A549 treated with Mapracorat at 1 μM for 4 hours (cell line): ENCODE data around the gene ZNF185. TPM values are rescaled to one million over a fixed set of nuclear protein-coding genes. Genes with fewer than 3 reads are reported as not detected.

Experiments
- total RNA-seq: library from RNA; stranded (reverse); fragments of 200-300 nt; extraction: Qiagen RNA extraction; gene quantifications from 5 replicates; pipeline ENCODE4 v1.2.3, GENCODE V29; 2022

The ZNF185 gene
- total RNA-seq = 6.9 to 8.3 TPM (median 7.4 TPM) in 5 replicates

DNA sequence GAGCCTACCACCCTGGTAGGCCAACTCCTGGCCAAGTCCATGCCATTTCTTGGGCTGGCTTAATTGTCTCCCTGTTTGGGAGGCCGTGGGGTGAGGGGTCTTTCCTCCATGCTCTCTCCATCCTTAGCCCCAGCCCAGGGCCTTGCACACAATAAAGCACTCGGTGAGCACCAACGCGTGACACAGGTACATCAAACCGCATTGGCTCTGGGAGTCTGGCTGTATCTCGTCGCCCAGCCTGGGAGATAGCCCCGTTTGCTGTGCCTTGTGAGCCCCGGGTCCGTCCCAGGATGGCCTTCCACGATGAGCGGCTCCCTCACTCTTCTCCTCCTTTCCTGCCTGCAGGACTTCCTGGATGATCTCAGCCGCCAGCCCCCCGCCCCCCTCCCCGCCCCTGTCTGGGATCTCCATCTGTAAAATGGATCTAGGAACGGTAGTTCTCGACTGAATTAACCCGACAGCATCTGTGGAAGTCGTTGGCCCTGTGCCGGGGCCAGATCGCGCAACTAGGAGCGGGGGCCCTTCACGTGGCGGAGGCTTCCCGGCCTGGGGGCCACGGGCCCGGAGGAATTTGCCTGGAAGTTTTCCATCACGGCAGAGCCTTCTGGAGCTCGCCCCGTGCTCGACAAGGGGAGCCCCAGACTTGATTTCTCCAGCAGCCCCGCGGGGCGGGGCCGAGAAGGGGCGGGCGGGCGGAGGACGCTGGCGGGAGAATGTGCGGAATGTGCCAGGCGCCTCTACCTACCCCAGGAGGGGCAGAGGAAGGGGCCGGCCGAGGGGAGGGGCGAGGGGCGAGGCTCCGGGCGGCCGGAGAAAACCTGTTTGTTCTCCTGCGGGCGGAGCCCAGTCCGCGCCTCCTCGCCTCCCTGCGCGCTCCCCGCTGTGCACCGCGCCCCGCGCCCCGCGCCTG, at the start of gene ZNF185:
TSS of gene ZNF185 (plus strand) at position 846 of the 910 bp plus-strand sequence. CDS start 16,423 bp downstream, outside the sequence.

Other genes with a start within 250 kb of the ZNF185 start
- gene MAGEA3, start 199.3 kb upstream of the ZNF185 start, total RNA-seq = 2.8 to 4.1 TPM (median 3.2 TPM) in 5 replicates
- not detected in 5 replicates for gene CSAG2, start 188.8 kb upstream of the ZNF185 start, total RNA-seq
- 0.19 TPM in 1 of 5 replicates, not detected in the others for gene MAGEA2B, start 183.4 kb upstream of the ZNF185 start, total RNA-seq
- 0.26 to 0.92 TPM (median 0.43 TPM) in 4 of 5 replicates, not detected in the other for gene CSAG1, start 164.3 kb upstream of the ZNF185 start, total RNA-seq
- gene MAGEA12, start 164.3 kb upstream of the ZNF185 start, total RNA-seq = 0.11 to 0.26 TPM (median 0.15 TPM) in 5 replicates
- 0.12 to 0.27 TPM in 2 of 5 replicates, not detected in the others for gene MAGEA2, start 144.2 kb upstream of the ZNF185 start, total RNA-seq
- not detected in 5 replicates for gene CSAG3, start 138.8 kb upstream of the ZNF185 start, total RNA-seq
- gene MAGEA6, start 128.4 kb upstream of the ZNF185 start, total RNA-seq = 11.3 to 13.3 TPM (median 12.0 TPM) in 5 replicates
- 68.6 to 94.0 TPM (median 73.6 TPM) in 5 replicates for gene CETN2, start 67.3 kb upstream of the ZNF185 start, total RNA-seq
- gene NSDHL, start 67.0 kb upstream of the ZNF185 start, total RNA-seq = 40.7 to 44.6 TPM (median 42.8 TPM) in 5 replicates
- gene PNMA5, start 96.0 kb downstream of the ZNF185 start, total RNA-seq = not detected in 5 replicates
- gene PNMA3, start 158.4 kb downstream of the ZNF185 start, total RNA-seq = 0.09 to 0.26 TPM (median 0.20 TPM) in 5 replicates
- gene PNMA6A, start 174.4 kb downstream of the ZNF185 start, total RNA-seq = 3.7 to 5.5 TPM (median 5.0 TPM) in 5 replicates